ENCODE data around the gene ERMAP.

Gene ERMAP, protein sequence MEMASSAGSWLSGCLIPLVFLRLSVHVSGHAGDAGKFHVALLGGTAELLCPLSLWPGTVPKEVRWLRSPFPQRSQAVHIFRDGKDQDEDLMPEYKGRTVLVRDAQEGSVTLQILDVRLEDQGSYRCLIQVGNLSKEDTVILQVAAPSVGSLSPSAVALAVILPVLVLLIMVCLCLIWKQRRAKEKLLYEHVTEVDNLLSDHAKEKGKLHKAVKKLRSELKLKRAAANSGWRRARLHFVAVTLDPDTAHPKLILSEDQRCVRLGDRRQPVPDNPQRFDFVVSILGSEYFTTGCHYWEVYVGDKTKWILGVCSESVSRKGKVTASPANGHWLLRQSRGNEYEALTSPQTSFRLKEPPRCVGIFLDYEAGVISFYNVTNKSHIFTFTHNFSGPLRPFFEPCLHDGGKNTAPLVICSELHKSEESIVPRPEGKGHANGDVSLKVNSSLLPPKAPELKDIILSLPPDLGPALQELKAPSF

DNA sequence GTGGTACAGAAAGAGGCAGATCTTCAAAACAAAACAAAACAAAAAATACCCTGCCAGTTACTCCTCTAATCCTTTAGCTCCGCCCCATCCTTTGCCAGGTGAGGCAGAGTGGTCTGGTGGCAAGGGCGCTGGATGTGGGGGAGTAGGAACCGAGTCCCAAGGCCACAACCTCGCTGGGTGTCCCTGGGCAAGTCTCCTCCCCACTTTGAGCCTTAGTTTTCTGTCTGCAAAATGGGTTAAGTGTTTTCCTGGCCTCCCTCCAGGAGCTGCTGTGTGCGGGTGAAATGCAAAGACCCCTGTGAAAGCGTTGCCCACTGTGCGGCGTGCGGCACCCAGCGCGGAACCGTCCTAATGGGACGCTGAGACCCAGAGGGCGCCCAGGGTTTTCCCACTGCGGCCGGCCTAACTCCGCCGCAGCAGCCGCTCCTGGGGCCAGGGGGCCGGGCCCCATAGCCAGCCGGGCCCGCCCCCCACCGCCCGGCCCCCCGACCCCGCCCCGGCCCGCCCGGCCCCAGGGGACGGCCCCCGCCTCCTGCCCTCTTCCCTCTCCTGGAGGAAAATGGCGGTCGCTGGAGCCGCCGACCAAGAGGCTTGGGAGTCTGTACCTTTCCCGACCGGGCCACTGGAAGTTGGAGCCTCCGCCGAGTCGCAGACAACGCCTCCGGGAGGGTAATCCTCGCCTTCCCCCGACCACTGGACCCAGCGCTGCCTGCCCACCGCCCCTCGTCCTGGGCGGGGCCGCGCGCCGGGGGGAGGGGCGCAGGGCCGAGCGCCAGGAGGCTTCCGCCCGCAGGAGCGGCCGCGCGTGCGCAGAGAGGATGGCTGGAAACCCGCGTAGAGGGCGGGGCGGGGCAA lies at the start of gene ERMAP, which contains the start of gene SVBP:
TSS of gene ERMAP (plus strand) at position 538 of the 855 bp plus-strand sequence. CDS start 13,327 bp downstream, outside the sequence.
TSS of gene SVBP (minus strand) at position 813 of the 855 bp plus-strand sequence. CDS start 853 bp downstream, outside the sequence.
- no peak for FAIRE-seq
- TF ChIP-seq POLR2A (IDR thresholded peaks at IDR 0.05; ENCODE audit: low read depth, low read length) = peak; percentile 40
- peak; percentile 92 for DNase-seq (ENCODE audit: insufficient read length, low spot score)

DNA sequence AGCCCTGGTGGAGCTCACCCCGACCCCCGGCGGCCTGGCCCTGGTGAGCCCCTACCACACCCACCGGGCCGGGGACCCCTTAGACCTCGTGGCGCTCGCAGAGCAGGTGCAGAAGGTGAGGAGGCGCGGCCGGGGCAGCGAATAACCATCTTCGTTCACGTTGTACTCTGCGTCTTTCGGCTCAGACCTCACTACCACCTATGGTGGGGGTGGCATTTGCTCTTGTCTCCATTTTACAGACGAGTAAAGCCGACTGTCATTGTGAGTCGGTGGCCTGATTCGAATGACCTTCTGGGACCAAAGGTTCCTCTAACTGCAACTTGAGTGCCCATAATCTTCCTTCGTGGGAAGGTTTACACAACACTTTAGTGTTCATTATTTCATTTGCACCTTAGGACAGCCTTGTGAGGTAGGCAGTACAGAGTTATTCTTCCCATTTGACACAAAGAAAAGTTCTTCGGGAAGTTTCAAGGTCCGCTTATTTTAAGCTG lies 49.4 kb upstream of the ERMAP start:
- TF ChIP-seq POLR2A (IDR thresholded peaks at IDR 0.05; ENCODE audit: low read depth, low read length) = no peak
- FAIRE-seq = no peak
- DNase-seq (ENCODE audit: insufficient read length, low spot score) = no peak

DNA sequence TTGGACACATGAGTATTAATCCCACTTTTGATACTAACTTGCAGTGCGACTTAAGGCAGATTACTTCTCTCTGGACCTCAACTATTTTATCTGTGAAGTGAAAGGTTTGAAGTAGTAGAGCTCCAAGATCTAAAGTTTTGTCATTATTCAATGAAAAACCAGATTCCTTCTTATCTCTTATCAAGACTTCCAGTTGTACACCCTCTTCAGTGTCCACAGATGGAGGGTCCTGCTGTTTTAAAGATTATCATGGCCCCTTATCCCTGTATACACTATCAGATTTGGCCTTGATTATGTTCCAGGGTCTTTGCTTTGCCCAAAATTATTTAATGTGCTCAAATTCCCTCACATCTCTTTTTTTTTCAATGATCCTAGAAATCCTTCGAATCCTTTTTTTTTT lies 48.8 kb upstream of the ERMAP start:
- FAIRE-seq (no peak), DNase-seq (ENCODE audit: insufficient read length, low spot score) (no peak)
- no peak for TF ChIP-seq POLR2A (IDR thresholded peaks at IDR 0.05; ENCODE audit: low read depth, low read length)

DNA sequence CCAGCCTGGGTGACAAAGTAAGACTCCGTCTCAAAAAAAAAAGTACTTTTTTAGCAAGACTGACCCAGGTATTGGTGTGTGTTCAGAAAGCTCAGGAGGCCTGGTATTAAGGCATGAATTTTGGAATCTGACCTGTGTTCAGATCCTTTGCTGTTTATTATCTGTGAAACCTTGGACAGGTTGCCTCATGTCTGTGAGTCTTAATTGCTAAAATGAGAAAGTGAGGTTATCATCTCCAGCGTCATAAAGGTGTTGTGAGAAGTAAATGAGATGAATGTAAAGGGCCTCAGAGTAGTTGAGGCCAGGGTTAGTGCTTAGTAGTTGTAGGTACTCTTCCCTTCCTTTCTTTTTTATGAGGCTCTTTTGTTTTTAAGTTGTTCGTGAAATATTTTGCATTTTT lies 47.1 kb upstream of the ERMAP start:
- FAIRE-seq = no peak
- TF ChIP-seq POLR2A (IDR thresholded peaks at IDR 0.05; ENCODE audit: low read depth, low read length) = no peak
- no peak for DNase-seq (ENCODE audit: insufficient read length, low spot score)

DNA sequence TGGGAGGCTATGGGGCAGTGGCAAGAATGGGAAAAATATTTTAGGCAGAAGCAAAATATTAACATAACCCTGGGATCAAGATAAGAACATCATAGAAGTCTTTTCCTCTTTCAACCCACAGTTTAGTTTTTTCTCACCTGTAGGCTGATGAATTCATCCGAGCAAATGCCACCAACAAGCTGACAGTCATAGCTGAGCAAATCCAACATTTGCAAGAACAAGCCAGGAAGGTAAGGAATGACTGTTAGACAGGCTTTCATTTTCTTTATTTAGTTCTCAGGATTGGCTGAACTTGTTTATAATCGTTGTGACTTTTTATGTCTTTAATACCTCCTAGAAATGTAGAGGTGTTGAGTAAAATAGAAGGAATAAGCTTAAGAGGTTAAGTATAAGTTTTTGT lies 43.5 kb upstream of the ERMAP start:
- no peak for FAIRE-seq
- no peak for TF ChIP-seq POLR2A (IDR thresholded peaks at IDR 0.05; ENCODE audit: low read depth, low read length)

DNA sequence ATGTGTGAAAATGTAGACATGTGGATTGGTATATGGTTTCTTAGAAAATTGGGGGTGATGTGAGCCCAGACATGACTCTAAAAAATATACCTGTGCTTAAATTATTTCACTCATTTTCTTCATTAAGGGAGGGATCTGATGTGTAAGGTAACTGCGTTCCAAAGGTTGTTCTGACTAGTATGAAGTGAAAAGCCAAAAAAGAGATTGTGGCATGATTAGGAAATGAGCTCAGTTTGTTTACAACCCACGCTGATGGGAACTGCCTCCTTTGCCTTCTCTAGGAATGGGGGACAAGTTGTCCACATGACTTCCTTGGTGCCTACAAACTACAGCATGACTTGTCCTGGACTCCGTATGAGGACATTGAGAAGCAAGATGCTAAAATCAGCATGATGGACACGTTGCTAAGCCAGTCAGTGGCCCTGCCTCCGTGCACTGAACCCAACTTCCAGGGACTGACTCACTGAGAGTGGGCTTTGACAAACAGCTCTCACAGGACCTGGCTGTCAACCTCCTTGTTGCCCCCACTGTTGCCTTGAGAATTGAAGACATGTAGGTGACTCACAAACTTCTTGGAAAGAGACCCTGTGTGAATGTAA lies 41.9 kb upstream of the ERMAP start:
- TF ChIP-seq POLR2A (IDR thresholded peaks at IDR 0.05; ENCODE audit: low read depth, low read length) = no peak
- DNase-seq (ENCODE audit: insufficient read length, low spot score) (no peak), FAIRE-seq (no peak)

More for the DNA sequence above, 43.5 kb upstream of the ERMAP start:
- DNase-seq (ENCODE audit: insufficient read length, low spot score) = no peak

DNA sequence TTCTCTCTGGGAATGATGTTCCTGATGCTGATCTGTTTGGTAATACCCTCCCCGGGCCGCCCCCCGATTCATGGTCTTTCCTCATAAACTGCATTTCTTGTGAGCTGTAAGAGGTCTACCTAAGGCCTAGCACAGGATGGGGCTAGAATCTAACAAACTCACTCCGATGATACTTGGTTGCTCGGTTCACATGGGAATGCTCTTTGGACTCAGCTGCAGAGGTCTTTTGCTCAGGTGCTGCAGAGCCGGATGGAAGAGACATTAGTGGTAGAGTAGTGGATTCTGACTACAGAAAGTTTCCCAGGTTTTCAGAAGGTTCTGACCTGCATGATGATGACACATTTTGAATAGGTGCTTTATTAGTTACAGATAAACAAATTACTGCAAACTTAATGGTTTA lies 40.4 kb upstream of the ERMAP start:
- DNase-seq (ENCODE audit: insufficient read length, low spot score) (no peak), FAIRE-seq (no peak)
- TF ChIP-seq POLR2A (IDR thresholded peaks at IDR 0.05; ENCODE audit: low read depth, low read length) = no peak

DNA sequence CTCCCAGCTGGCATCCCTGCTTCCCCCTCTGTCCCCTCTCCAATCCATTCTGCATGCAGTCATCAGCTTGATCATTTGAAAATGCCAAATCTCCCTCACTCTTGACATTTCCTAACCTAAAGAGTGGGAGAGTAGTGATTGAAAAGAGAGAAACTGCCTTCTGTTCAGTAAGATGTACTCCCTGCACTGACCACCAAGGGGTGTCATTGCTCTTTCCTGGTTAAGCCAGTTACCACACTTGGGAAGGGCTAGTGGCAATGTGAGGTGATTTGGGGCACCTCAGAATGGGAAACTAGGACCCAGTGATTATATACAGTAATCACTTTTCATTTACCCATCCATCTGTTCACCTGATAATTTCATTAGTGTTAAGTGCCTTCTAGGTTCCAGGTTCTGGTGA lies 39.1 kb upstream of the ERMAP start:
- TF ChIP-seq POLR2A (IDR thresholded peaks at IDR 0.05; ENCODE audit: low read depth, low read length) = no peak
- FAIRE-seq = no peak
- peak; percentile 38 for DNase-seq (ENCODE audit: insufficient read length, low spot score)

DNA sequence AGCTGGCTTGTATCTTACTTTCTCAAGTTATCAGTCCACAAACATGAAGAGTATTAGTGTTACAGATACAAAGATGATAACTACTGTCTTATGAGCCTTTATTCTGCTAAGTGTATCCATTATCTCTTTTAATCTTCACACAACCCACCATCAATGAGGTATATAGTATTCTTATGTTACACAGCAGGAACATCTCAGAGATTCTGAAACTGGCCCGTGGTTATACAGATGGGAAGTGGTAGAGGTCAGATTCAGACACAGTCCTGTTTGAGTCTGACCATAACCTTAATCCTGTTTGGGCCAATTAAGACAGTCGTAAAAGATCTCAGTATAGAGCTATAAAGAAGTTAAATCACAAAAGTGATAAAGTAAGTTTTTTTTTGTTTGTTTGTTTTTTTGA lies 37.2 kb upstream of the ERMAP start:
- DNase-seq (ENCODE audit: insufficient read length, low spot score) = no peak
- no peak for TF ChIP-seq POLR2A (IDR thresholded peaks at IDR 0.05; ENCODE audit: low read depth, low read length)
- FAIRE-seq = no peak

DNA sequence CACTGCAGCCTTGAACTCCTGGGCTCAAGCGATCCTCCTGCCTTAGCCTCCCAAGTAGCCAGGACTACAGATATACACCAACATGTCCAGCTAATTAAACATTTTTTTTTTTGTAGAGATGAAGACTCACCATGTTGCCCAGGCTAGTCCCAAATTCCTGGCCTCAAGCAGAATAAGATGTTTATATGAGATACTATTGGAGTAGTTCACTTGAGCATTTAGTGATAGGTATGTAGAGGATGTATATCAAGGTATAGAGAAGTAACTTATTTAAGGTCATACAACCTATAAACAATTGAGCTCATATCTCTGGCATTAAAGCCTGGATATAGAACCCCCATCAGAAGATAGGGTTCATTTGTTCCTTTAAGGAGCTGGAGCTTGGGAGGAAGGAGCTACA lies 36.7 kb upstream of the ERMAP start:
- no peak for DNase-seq (ENCODE audit: insufficient read length, low spot score)
- FAIRE-seq = no peak
- TF ChIP-seq POLR2A (IDR thresholded peaks at IDR 0.05; ENCODE audit: low read depth, low read length) = no peak

DNA sequence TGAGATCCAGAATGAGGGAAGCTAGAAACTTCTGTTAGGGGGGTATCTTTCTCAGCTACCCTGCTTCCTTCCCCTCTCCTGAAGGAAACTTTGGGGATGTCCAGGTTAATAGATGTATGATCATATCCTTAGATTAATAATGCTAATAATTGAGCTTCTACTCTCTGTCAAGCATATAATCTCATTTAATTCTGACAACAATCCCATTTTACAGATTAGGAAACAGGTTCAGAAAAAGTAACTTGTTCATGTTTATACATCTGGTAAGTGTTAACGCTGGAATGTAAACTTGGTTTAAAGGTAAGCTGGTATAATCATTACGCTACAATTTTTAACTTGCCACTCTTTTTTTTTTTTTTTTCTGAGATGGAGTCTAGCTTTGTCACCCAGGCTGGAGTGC lies 33.8 kb upstream of the ERMAP start:
- no peak for TF ChIP-seq POLR2A (IDR thresholded peaks at IDR 0.05; ENCODE audit: low read depth, low read length)
- no peak for FAIRE-seq
- DNase-seq (ENCODE audit: insufficient read length, low spot score) = no peak

DNA sequence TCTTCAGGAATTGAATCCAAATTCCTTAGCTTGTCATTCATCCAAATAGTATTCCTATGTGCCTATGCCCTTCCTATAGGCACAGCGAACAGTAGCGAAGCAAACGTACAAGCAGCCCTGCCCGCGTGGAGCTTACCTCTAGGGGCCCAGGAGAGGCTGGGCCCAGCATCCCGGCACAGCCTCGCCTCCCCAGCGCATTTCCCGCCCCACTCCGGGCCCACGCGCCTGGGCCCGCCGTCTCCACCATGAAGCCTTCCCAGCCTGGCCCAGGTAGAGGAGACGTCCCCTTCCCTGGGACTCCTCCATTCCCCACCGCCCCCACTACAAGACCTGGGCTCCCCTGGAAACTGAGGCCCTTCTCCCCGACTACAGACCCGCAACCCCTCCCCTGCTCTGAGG lies 32.4 kb upstream of the ERMAP start:
- TF ChIP-seq POLR2A (IDR thresholded peaks at IDR 0.05; ENCODE audit: low read depth, low read length) = no peak
- FAIRE-seq (no peak), DNase-seq (ENCODE audit: insufficient read length, low spot score) (no peak)

DNA sequence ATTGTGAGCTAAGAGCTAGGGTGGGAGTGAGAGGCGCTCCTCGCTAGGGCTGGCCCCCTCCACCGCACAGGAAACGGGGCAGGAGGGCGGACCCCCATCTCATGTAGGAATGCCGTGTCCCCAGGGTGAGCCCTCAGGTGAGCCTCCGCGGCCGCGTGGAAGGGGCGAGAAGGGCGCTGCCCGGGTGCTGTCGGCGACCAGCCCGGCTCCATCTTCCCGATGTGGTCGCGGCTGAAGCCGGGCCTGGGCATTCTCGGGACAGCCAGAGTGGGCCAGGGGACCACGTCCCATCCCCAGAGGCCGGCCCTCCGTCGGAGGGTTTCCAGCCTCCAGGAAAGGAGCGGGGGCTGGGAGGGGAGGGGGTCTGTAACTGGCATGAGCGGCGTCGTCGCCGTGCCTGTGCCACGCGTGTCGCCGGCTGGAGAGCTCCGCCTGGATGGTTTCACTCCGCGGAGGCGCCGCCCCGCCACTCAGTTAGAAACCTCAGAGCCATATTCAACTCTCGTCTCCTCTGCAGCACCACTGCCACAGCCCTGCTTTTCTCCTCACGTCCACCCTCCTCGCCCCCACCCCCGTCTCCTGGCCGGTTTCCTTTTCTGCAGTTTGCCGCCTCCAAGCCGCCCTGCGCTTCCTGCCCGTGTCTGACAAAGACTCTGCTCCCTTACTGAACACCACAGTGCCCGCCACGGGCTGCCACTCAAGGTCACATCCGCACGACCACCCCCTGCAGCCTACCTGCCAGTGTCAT lies 31.8 kb upstream of the ERMAP start, which contains the start of gene TMEM269:
TSS of gene TMEM269 (plus strand) at position 46 of the 748 bp plus-strand sequence. CDS start 4,903 bp downstream, outside the sequence.
- no peak for TF ChIP-seq POLR2A (IDR thresholded peaks at IDR 0.05; ENCODE audit: low read depth, low read length)
- FAIRE-seq (no peak), DNase-seq (ENCODE audit: insufficient read length, low spot score) (no peak)

Measured in H54 (cell line).